ENCODE results near the gene CNTRL.

GRCh38 chr9:121088576-121088975 lies 13.8 kb downstream of the CNTRL start:
- TF ChIP-seq, protein P1, sequence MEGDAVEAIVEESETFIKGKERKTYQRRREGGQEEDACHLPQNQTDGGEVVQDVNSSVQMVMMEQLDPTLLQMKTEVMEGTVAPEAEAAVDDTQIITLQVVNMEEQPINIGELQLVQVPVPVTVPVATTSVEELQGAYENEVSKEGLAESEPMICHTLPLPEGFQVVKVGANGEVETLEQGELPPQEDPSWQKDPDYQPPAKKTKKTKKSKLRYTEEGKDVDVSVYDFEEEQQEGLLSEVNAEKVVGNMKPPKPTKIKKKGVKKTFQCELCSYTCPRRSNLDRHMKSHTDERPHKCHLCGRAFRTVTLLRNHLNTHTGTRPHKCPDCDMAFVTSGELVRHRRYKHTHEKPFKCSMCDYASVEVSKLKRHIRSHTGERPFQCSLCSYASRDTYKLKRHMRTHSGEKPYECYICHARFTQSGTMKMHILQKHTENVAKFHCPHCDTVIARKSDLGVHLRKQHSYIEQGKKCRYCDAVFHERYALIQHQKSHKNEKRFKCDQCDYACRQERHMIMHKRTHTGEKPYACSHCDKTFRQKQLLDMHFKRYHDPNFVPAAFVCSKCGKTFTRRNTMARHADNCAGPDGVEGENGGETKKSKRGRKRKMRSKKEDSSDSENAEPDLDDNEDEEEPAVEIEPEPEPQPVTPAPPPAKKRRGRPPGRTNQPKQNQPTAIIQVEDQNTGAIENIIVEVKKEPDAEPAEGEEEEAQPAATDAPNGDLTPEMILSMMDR (IDR thresholded peaks at IDR 0.05; ENCODE audit: low read depth, low read length), result no peak
- TF ChIP-seq POLR2A (IDR thresholded peaks at IDR 0.05; ENCODE audit: extremely low read depth, insufficient read length) (no peak), MYC (IDR thresholded peaks at IDR 0.05; ENCODE audit: low read depth, low read length) (no peak)
- TF ChIP-seq, protein P2, sequence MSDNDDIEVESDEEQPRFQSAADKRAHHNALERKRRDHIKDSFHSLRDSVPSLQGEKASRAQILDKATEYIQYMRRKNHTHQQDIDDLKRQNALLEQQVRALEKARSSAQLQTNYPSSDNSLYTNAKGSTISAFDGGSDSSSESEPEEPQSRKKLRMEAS (IDR thresholded peaks at IDR 0.05; ENCODE audit: low read depth, low read length), result no peak

Data from NB4 (cell line).